ENCODE data around the gene RBM28.

The RBM28 gene

DNA sequence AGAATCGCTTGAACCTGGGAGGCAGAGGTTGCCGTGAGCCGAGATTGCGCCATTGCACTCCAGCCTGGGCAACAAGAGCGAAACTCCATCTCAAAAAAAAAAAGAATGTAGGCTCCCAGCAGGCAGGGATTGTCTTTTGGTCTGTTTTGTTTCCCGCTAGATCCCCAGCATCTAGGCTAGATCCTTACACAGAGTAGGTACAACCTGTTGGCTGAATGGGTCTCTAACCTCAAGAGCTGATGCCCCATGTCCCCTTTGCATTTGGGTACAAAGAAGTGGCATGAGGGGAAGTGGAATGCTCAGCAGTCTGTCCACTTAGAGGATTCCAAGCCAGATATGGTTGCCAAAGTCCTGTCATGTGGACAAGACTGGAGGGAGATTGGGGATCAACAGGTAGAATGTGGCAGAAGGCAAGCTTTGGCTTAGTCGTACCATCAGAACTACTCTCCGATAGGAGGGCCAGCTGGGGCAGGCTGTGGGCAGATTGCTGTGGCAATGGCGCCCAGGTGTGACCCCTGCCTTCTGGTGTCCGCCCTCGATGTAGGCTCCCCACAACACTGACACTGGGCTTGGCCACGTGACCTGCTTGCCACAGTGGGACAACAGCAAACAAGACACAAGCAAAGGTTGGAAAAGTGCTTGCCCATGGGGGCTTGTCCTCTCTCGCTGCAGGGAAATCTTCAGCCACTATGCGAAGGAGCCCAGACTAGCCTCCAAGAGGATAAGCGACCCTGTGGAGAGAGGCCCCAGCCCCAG, 81.3 kb downstream of the RBM28 start:
- no peak for DNase-seq (ENCODE audit: low spot score)

- no peak for DNase-seq (ENCODE audit: low spot score)
These were observed 83.5 kb downstream of the RBM28 start for GRCh38 chr7:128260069-128260795.

DNA sequence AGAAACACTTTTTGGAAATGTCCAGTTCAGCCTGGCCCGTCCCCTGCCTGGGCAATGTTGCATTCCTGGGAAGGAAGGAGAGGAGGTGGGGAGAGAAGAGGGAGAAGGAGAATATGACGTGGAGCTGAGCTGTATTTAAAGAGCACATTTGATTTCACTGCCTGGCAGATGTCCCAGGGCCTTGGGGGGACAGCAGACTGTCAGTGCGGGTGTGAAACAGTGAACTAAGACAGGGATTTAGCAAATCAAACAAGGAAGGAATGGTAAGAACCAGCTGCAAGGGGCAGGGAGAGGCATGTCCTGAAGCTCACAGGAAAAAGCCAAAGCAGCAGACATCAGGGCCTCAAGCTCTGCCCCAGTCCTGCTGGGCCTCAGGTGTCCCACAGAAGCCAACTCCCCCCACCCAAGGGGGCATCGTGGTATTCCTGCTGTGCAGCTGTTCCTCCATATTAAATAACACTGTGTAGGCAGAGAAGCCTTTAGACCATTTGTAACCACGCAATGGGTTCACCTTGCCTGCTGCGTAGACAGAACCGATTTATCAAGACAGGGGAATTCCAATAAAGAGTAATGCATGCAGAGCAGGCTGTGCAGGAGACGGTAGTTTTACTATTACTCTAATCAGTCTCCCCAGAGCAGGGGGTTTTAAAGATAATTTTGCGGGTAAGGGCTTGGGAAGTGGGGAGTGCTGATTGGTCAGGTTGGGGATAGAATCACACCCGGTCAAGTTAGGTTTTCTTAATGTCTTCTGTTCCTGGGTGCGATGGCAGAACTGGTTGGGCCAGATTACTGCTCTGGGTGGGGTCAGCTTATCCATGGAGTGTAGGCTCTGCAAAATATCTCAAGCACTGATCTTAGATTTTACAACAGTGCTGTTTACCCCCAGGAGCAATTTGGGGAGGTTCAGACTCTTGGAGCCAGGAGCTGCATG, 84.3 kb downstream of the RBM28 start:
- DNase-seq (ENCODE audit: low spot score): no peak

DNA sequence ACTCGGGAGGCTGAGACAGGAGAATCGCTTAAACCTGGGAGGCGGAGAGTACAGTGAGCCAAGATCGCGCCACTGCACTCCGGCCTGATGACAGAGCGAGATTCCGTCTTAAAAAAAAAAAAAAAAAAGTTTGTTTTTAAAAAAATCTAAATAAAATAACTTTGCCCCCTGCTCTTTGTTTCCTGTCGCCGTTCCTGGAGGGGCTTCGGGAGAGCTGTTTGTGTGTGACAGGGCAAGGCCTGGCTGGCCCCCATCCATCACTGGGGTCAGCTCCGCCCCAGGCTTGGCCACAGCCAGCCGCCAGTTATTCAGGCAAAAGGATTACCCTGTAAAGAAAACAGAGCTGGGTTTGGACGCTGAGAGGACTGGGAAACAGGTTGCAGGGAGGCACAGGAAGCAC, 86.2 kb downstream of the RBM28 start:
- DNase-seq (ENCODE audit: low spot score): no peak

- no peak for DNase-seq (ENCODE audit: low spot score)
These were observed 88.4 kb downstream of the RBM28 start for GRCh38 chr7:128255271-128255670.

GRCh38 chr7:128254470-128254869, 89.2 kb downstream of the RBM28 start:
- no peak for DNase-seq (ENCODE audit: low spot score)

GRCh38 chr7:128253701-128254100, 90.0 kb downstream of the RBM28 start:
- no peak for DNase-seq (ENCODE audit: low spot score)

DNA sequence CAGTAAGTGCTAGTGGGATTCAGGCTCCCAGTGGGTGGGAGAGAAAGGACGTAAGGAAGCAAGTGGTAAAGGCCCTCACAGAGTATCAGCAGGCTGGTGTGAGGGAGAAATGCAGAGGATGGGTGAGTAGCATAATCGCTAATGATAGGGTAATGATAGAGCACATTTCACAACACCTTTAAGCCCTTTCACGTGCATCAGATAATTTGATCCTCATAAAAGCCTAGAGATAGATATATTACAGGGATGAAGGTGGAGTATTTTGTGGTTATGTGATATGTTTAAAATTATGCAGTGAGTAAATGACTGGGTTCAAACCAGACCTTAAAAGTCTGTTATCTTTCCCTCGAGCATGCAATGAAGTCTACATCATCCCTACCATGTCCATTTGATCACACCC, 92.4 kb downstream of the RBM28 start:
- DNase-seq (ENCODE audit: low spot score): no peak

All from kidney capillary endothelial cell (primary cell).